Liver (tissue), 9 donors: Measurements from ENCODE around the gene CACNA1D. TPM values are rescaled to one million over a fixed set of nuclear protein-coding genes. Genes with fewer than 3 reads are reported as not detected.

Source experiments
- DNase-seq: peaks from one replicate; pipeline ENCODE4 v3.0.0-alpha.2; 2017; ENCODE audit warnings: low spot score
- H3K27ac ChIP-seq, 2 donors: one replicate each; pipeline ENCODE4 v1.7.0; 2013; ENCODE audit warnings: inconsistent platforms in 2 of 2, low read length in 2 of 2, control low read depth in 1 of 2, low read depth in 1 of 2, mild to moderate bottlenecking in 1 of 2
- H3K27me3 ChIP-seq, 4 donors: one replicate each; pipeline versions ENCODE4 v1.6.1 to v1.7.0; 2013; ENCODE audit warnings: low read length in 3 of 4, inconsistent platforms in 1 of 4, mild to moderate bottlenecking in 1 of 4, moderate library complexity in 1 of 4; ENCODE audit not compliant: control insufficient read depth in 4 of 4, insufficient read depth in 4 of 4
- H3K36me3 ChIP-seq, 4 donors: one replicate each; pipeline versions ENCODE4 v1.6.1 to v1.7.0; 2013; ENCODE audit warnings: low read length in 3 of 4, mild to moderate bottlenecking in 3 of 4, low read depth in 1 of 4, moderate library complexity in 1 of 4; ENCODE audit not compliant: control insufficient read depth in 4 of 4, insufficient read depth in 3 of 4
- H3K4me1 ChIP-seq, 4 donors: one replicate each; pipeline versions ENCODE4 v1.6.1 to v1.7.0; 2013; ENCODE audit warnings: low read length in 3 of 4, mild to moderate bottlenecking in 3 of 4, moderate library complexity in 1 of 4; ENCODE audit not compliant: control insufficient read depth in 4 of 4, insufficient read depth in 4 of 4
- H3K4me3 ChIP-seq, 3 donors: one replicate each; pipeline versions ENCODE4 v1.6.1 to v1.7.0; 2013; ENCODE audit warnings: low read length in 3 of 3, control low read depth in 1 of 3, low read depth in 1 of 3, mild to moderate bottlenecking in 1 of 3
- H3K9ac ChIP-seq, 2 donors: one replicate each; pipeline ENCODE4 v1.7.0; 2013; ENCODE audit warnings: low read length in 2 of 2, mild to moderate bottlenecking in 2 of 2, moderate library complexity in 2 of 2, control low read depth in 1 of 2, low read depth in 1 of 2
- H3K9me3 ChIP-seq, 4 donors: one replicate each; pipeline versions ENCODE4 v1.6.1 to v1.7.0; 2013; ENCODE audit warnings: low read length in 3 of 4; ENCODE audit not compliant: control insufficient read depth in 4 of 4
- EGR1 ChIP-seq, 2 donors: IDR thresholded peaks; 2 replicates each; pipeline ENCODE4 v1.6.1; 2016 to 2018; ENCODE audit warnings: antibody characterized with exemption in 2 of 2, low read depth in 2 of 2
- HNF4A ChIP-seq, 2 donors: conservative IDR thresholded peaks; 2 replicates each; pipeline ENCODE4 v1.6.1; 2016; ENCODE audit warnings: antibody characterized with exemption in 2 of 2, mild to moderate bottlenecking in 2 of 2
- HNF4G ChIP-seq: IDR thresholded peaks from 2 replicates; pipeline ENCODE4 v1.6.1; 2016; ENCODE audit warnings: antibody characterized with exemption
- JUND ChIP-seq, 2 donors: IDR thresholded peaks; 2 replicates each; pipeline ENCODE4 v1.6.1; 2016; ENCODE audit warnings: antibody characterized with exemption in 2 of 2
- MAX ChIP-seq: IDR thresholded peaks from 2 replicates; pipeline ENCODE4 v1.6.1; 2016; ENCODE audit warnings: antibody characterized with exemption
- RXRA ChIP-seq, 2 donors: IDR thresholded peaks; 2 replicates each; pipeline ENCODE4 v1.6.1; 2017 to 2018; ENCODE audit warnings: antibody characterized with exemption in 2 of 2, mild to moderate bottlenecking in 1 of 2
- SP1 ChIP-seq: IDR thresholded peaks from 2 replicates; pipeline ENCODE4 v1.6.1; 2018; ENCODE audit warnings: antibody characterized with exemption, mild to moderate bottlenecking
- TAF1 ChIP-seq: conservative IDR thresholded peaks from 2 replicates; pipeline ENCODE4 v1.6.1; 2016; ENCODE audit warnings: antibody characterized with exemption, mild to moderate bottlenecking
- YY1 ChIP-seq: IDR thresholded peaks from 2 replicates; pipeline ENCODE4 v1.6.1; 2016; ENCODE audit warnings: antibody characterized with exemption, mild to moderate bottlenecking
- WGBS: extraction: QIAGEN DNeasy Blood & Tissue Kit; methylation state at CpG from one replicate; pipeline ENCODE4 v1.1.7; 2013; 5-methylcytosine and 5-hydroxymethylcytosine counted together
- polyA plus RNA-seq, 2 donors: library from polyadenylated mRNA; stranded (reverse) in 1 of 2; unstranded in 1 of 2; fragments of 200-250 nt in 1 of 2; fragments of >200 nt in 1 of 2; fragmentation: Nextera tagmentation in 1 of 2; extraction: Ambion mirVana in 1 of 2; gene quantifications; one replicate each; pipeline versions ENCODE4 v1.2.1 to v1.2.3, GENCODE V29; 2013 to 2015
- total RNA-seq, 2 donors: library from RNA; depleted of rRNA; stranded (reverse); fragments of >200 nt; gene quantifications; one replicate each; pipeline ENCODE4 v1.2.3, GENCODE V29; 2014
- TF ChIP-seq, protein P1 (sequence below): IDR thresholded peaks from 2 replicates; pipeline ENCODE4 v1.6.1; 2016; ENCODE audit warnings: antibody characterized with exemption, mild to moderate bottlenecking
- donor health status: healthy.
- donor health status: healthy.
- donor health status: healthy.
- donor health status: healthy.
- donor health status: healthy.

CACNA1D gene
- total and polyA plus RNA-seq, 4 donors, result 1.8 to 18.9 (median 3.4) TPM

- Histone ChIP-seq H3K4me3 (no peak overlapping the region), H3K27me3 (no peaks in the 10 kb centered on the region), H3K27ac (no peak overlapping the region), H3K9ac (no peak overlapping the region), H3K9me3 (no peaks in the 10 kb centered on the region), H3K36me3 (no peaks in the 10 kb centered on the region), H3K4me1 (no peaks in the 10 kb centered on the region)
- no peak for DNase-seq
- 91% methylated on average over 8 of the region's 8 CpGs for WGBS
- TF ChIP-seq RXRA (IDR thresholded peaks at IDR 0.05), result no peak
- no peak for TF ChIP-seq YY1
- TF ChIP-seq JUND (IDR thresholded peaks at IDR 0.05), result no peak
- TF ChIP-seq MAX, result no peak
- no peak for TF ChIP-seq EGR1 (IDR thresholded peaks at IDR 0.05; ENCODE audit: low read depth in 2 of 2)
- TF ChIP-seq, protein P1, sequence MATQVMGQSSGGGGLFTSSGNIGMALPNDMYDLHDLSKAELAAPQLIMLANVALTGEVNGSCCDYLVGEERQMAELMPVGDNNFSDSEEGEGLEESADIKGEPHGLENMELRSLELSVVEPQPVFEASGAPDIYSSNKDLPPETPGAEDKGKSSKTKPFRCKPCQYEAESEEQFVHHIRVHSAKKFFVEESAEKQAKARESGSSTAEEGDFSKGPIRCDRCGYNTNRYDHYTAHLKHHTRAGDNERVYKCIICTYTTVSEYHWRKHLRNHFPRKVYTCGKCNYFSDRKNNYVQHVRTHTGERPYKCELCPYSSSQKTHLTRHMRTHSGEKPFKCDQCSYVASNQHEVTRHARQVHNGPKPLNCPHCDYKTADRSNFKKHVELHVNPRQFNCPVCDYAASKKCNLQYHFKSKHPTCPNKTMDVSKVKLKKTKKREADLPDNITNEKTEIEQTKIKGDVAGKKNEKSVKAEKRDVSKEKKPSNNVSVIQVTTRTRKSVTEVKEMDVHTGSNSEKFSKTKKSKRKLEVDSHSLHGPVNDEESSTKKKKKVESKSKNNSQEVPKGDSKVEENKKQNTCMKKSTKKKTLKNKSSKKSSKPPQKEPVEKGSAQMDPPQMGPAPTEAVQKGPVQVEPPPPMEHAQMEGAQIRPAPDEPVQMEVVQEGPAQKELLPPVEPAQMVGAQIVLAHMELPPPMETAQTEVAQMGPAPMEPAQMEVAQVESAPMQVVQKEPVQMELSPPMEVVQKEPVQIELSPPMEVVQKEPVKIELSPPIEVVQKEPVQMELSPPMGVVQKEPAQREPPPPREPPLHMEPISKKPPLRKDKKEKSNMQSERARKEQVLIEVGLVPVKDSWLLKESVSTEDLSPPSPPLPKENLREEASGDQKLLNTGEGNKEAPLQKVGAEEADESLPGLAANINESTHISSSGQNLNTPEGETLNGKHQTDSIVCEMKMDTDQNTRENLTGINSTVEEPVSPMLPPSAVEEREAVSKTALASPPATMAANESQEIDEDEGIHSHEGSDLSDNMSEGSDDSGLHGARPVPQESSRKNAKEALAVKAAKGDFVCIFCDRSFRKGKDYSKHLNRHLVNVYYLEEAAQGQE, result no peak
- TF ChIP-seq HNF4G, result no peak
Measured at GRCh38 chr3:53798144-53798543, 303.7 kb downstream of the CACNA1D start.

DNA sequence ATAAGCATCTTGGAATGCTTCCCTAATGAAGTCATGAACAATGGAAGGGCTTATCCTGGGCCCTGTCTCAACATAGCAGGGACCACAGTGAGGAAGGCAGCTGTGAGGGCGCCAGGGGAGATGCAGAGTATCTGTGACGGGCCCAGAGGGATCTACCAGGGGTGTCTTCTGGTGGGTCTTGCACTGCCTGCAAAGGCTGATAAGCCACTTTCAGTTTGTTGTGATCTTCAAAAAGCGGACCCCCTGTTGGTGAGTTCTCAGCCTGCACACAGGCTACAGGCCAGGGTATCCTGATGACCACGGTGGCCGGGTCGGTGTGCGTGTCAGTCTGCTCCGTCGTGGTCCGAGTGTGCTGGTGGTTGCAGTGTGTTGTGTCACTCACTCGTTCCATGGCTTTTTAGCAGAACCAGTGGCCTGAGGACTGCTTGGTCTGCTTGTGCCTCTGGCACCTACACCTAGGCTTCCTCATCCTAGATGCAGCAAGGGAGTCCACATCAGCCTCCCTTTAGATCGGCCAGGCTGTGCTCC is 305.0 kb downstream of the CACNA1D start:
- no peaks in the 10 kb centered on the region for H3K27me3 ChIP-seq
- H3K4me3 ChIP-seq, result no peak overlapping the region
- no peak overlapping the region for H3K27ac ChIP-seq
- H3K9ac ChIP-seq, result no peak overlapping the region
- H3K9me3 ChIP-seq, result no peaks in the 10 kb centered on the region
- H3K36me3 ChIP-seq, result no peaks in the 10 kb centered on the region
- DNase-seq, result no peak
- WGBS, result 95% methylated on average over 12 of the region's 12 CpGs
- TF ChIP-seq RXRA (IDR thresholded peaks at IDR 0.05) (no peak), TAF1 (no peak), HNF4A (conservative IDR thresholded peaks at IDR 0.05) (no peak), JUND (IDR thresholded peaks at IDR 0.05) (no peak), HNF4G (no peak), SP1 (no peak)
- TF ChIP-seq, protein P1, result no peak
- no peaks in the 10 kb centered on the region for H3K4me1 ChIP-seq
